OCI-LY7 (cell line): ENCODE results near the gene NDUFB10.

ENCODE experiments used
- CTCF ChIP-seq: fragments of 200-600 bp; sonication (generic); conservative IDR thresholded peaks from 2 replicates; pipeline ENCODE4 v1.5.1; 2014; ENCODE audit warnings: mild to moderate bottlenecking, antibody characterized with exemption, low read length, moderate library complexity, mixed read lengths
- EZH2phosphoT487 ChIP-seq: fragments of 200-600 bp; sonication (generic); IDR thresholded peaks from 2 replicates; pipeline ENCODE4 v1.6.1; 2018; ENCODE audit warnings: low read depth, borderline replicate concordance, mild to moderate bottlenecking, mixed run types, antibody characterized with exemption, low read length, moderate library complexity, mixed read lengths

DNA sequence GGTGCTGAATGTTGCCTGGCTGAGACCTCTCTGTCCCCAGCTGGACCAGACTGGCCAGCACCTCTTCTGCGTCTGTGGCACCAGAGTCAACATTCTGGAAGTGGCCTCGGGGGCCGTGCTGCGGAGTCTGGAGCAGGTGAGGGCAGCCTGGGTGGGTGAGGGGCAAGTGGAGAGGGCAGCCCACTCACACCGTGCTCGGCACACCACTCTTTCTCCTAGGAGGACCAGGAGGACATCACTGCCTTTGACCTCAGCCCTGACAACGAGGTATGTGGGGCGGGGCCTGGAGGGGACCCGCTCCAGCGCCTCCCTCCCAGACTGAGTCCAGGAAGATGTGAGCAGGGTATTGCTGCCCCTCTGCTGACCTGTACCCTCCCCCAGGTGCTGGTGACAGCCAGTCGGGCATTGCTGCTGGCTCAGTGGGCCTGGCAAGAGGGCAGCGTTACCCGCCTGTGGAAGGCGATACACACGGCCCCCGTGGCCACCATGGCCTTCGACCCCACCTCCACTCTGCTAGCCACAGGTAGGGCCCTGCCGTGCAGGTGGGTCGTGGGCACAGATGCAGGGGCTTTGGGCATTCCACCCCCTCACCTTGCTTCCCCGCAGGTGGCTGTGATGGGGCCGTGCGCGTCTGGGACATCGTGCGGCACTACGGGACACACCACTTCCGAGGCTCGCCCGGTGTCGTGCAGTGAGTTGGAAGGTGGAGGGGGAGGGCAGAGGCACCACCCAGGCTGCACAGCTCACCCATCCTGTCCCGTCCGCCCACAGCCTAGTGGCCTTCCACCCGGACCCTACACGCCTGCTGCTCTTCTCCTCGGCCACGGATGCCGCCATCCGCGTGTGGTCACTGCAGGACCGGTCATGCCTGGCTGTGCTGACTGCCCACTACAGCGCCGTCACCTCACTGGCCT, 15.1 kb downstream of the NDUFB10 start:
- TF ChIP-seq CTCF (no peak), EZH2phosphoT487 (no peak)
